K562 (cell line): ENCODE results near the gene COQ9. TPM values are rescaled to one million over a fixed set of nuclear protein-coding genes. Genes with fewer than 3 reads are reported as not detected.

Experiments used
- CREM ChIP-seq: IDR thresholded peaks from 2 replicates; pipeline ENCODE4 v1.6.1; 2014; ENCODE audit warnings: antibody characterized with exemption, low read depth
- CXXC5 ChIP-seq: fragments of 250-450 bp; sonication (Bioruptor Pico); IDR thresholded peaks from 2 replicates; pipeline ENCODE4 v1.8.0; 2022; ENCODE audit warnings: inconsistent platforms, mild to moderate bottlenecking, moderate library complexity
- EGR1 ChIP-seq: fragments of 450-650 bp; conservative IDR thresholded peaks from 2 replicates; pipeline ENCODE4 v1.6.1; 2017; ENCODE audit warnings: mild to moderate bottlenecking
- GABPA ChIP-seq: fragments of 200-800 bp; sonication (Bioruptor generic); conservative IDR thresholded peaks from 2 replicates; pipeline ENCODE4 v1.6.1; 2016; ENCODE audit warnings: low read depth, missing genetic modification characterization, missing compliant biosample characterization
- GTF2F1 ChIP-seq: IDR thresholded peaks from 2 replicates; pipeline ENCODE4 v1.6.1; 2011; ENCODE audit warnings: low read depth, low read length, improper control_type of control experiment
- HDAC8 ChIP-seq: fragments of 450-650 bp; IDR thresholded peaks from 2 replicates; pipeline ENCODE4 v1.6.1; 2016; ENCODE audit warnings: mild to moderate bottlenecking, missing genetic modification characterization, moderate library complexity, missing compliant biosample characterization
- HMG20B ChIP-seq: fragments of 250-450 bp; sonication (Bioruptor Pico); IDR thresholded peaks from 2 replicates; pipeline ENCODE4 v1.5.0; 2021; ENCODE audit warnings: mild to moderate bottlenecking
- L3MBTL2 ChIP-seq: fragments of 450-650 bp; IDR thresholded peaks from 2 replicates; pipeline ENCODE4 v1.6.1; 2016; ENCODE audit warnings: mild to moderate bottlenecking, moderate library complexity
- MECOM ChIP-seq: fragments of 250-450 bp; sonication (Bioruptor Pico); IDR thresholded peaks from 2 replicates; pipeline ENCODE4 v1.8.0; 2022; ENCODE audit warnings: inconsistent platforms
- NELFE ChIP-seq: IDR thresholded peaks from 2 replicates; pipeline ENCODE4 v1.6.1; 2011; ENCODE audit warnings: mild to moderate bottlenecking; ENCODE audit not compliant: insufficient read depth, insufficient read length
- POLR2AphosphoS2 ChIP-seq: IDR thresholded peaks from 2 replicates; pipeline ENCODE4 v1.6.1; 2012; ENCODE audit warnings: low read length, improper control_type of control experiment
- PTBP1 ChIP-seq: fragments of 200-400 bp; formaldehyde crosslinking; IDR thresholded peaks from 2 replicates; pipeline ENCODE4 v1.6.1; 2017; ENCODE audit warnings: low read depth, low read length
- RBM34 ChIP-seq: fragments of 200-400 bp; formaldehyde crosslinking; IDR thresholded peaks from 2 replicates; pipeline ENCODE4 v1.6.1; 2018; ENCODE audit warnings: low read length, borderline replicate concordance; ENCODE audit not compliant: insufficient read depth
- SAP30 ChIP-seq: fragments of 200-600 bp; sonication (generic); IDR thresholded peaks from 2 replicates; pipeline ENCODE4 v1.6.1; 2012; ENCODE audit warnings: borderline replicate concordance, low read depth, mild to moderate bottlenecking, moderate library complexity, low read length, control low read depth, inconsistent platforms; ENCODE audit not compliant: insufficient read depth, poor library complexity, severe bottlenecking
- SREBF1 ChIP-seq: fragments of 150-350 bp; IDR thresholded peaks from 2 replicates; pipeline ENCODE4 v1.6.1; 2014; ENCODE audit warnings: antibody characterized with exemption, low read depth, low read length, borderline replicate concordance
- TCF3 ChIP-seq: sonication (generic); formaldehyde crosslinking; IDR thresholded peaks from 2 replicates; pipeline ENCODE4 v1.4.0; 2020; ENCODE audit warnings: mild to moderate bottlenecking, missing genetic modification reagents
- U2AF1 ChIP-seq: fragments of 200-400 bp; formaldehyde crosslinking; optimal IDR thresholded peaks from 2 replicates; pipeline ENCODE3; 2017; ENCODE audit warnings: mild to moderate bottlenecking, low read depth, low read length, moderate library complexity
- XRCC5 ChIP-seq: fragments of 200-400 bp; formaldehyde crosslinking; IDR thresholded peaks from 2 replicates; pipeline ENCODE4 v1.6.1; 2017; ENCODE audit warnings: low read depth, mild to moderate bottlenecking, low read length
- ZSCAN29 ChIP-seq: fragments of 450-650 bp; IDR thresholded peaks from 2 replicates; pipeline ENCODE4 v1.6.1; 2017
- polyA plus RNA-seq, 8 experiments: library from polyadenylated mRNA; depleted of rRNA in 4 of 8; stranded (reverse) in 5 of 8; unstranded in 3 of 8; fragments of >200 nt; fragmentation: Nextera tagmentation in 2 of 8; fragmentation: Illumina TruSeq in 1 of 8; extraction: Ambion mirVana in 2 of 8; extraction: Trizol in 1 of 8; gene quantifications; 2 replicates each; pipeline versions ENCODE4 v1.2.1 to v1.2.3, GENCODE V29; 2011 to 2014; ENCODE audit warnings: inconsistent platforms in 1 of 8, missing spikeins in 1 of 8
- total RNA-seq, 7 experiments: library from RNA; depleted of rRNA in 6 of 7; stranded (reverse); fragments of >200 nt in 6 of 7; fragmentation: Illumina TruSeq in 2 of 7; extraction: Trizol in 2 of 7; gene quantifications; 2 replicates each; pipeline versions ENCODE4 v1.2.1 to v1.2.3, GENCODE V29; 2011 to 2021; ENCODE audit warnings: low replicate concordance in 1 of 7
- TF ChIP-seq, protein P1 (sequence below), 2 experiments: IDR thresholded peaks; 2 replicates each; pipeline ENCODE4 v1.6.1; 2012; ENCODE audit warnings: improper control_type of control experiment in 2 of 2, low read depth in 2 of 2, low read length in 2 of 2, borderline replicate concordance in 1 of 2
- TF ChIP-seq, protein P2 (sequence below): fragments of 450-650 bp; IDR thresholded peaks from 2 replicates; pipeline ENCODE4 v1.6.1; 2014; ENCODE audit warnings: low read depth, mild to moderate bottlenecking, moderate library complexity, borderline replicate concordance
- TF ChIP-seq, protein P3 (sequence below): sonication (generic); formaldehyde crosslinking; IDR thresholded peaks from 2 replicates; pipeline ENCODE4 v1.9.0; 2022; ENCODE audit warnings: mild to moderate bottlenecking, missing genetic modification reagents
- TF ChIP-seq, protein P4 (sequence below): IDR thresholded peaks from 2 replicates; pipeline ENCODE4 v1.6.1; 2011; ENCODE audit warnings: borderline replicate concordance, low read depth, mild to moderate bottlenecking, moderate library complexity, low read length; ENCODE audit not compliant: insufficient read depth, poor library complexity, severe bottlenecking

Gene COQ9
- total and polyA plus RNA-seq, 9 of the 15 experiments (the other 6 are each of a cell fraction or from before 2014, with no cell fraction given): 35.0 to 139 (median 71.4) TPM

DNA sequence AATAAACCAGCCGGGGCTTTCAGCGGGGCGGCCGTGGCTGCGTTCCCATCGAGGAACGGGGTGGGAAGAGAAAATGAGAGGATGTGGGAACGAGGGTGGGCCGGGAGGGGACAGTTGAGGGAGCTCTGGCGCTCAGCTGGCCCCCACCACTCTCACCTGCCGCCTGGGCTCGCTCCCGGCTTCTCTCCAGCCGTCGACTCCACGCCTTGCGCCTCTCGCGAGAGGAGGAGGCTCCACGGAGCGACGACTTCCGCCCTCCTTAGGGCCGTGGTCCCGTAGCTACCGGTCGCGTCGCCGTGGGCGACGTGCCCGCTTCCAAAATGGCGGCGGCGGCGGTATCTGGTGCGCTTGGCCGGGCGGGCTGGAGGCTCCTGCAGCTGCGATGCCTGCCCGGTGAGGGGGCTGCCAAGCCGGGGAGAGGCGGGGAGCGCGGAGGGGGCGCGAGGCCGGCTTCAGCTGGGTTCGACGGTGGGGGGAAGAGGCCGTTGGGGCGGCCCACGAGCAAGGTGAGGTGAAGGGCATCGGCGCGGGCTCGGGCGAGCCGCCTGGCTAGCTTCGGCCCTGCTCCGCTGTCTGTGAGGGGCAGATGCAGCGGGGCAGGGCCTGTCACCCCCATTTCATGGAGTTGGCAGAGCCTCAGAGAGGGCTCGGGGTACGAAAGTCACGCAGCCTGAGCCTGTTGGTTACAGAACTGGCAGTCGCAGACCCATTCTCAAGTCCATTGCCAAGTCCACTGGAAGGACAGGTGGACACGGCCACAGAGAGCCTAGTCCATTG, at the start of gene COQ9, which contains the start of gene CIAPIN1 (continued):
- TF ChIP-seq NELFE (no peak), U2AF1 (peak; percentile 52), GABPA (peak; percentile 93), CREM (peak; percentile 98), XRCC5 (no peak), HMG20B (CRISPR knock-in tag) (no peak), TCF3 (CRISPR knock-in tag) (no peak), RBM34 (no peak), PTBP1 (no peak), GTF2F1 (no peak), L3MBTL2 (peak; percentile 73), MECOM (no peak), POLR2AphosphoS2 (no peak), CXXC5 (CRISPR knock-in tag) (peak; percentile 98), HDAC8 (tag) (0 out of 2 replicates have a peak, but pooled peaks have one; percentile 46), SAP30 (peak; percentile 64), EGR1 (peak; percentile 83), ZSCAN29 (no peak), SREBF1 (no peak)
- TF ChIP-seq, protein P1, sequence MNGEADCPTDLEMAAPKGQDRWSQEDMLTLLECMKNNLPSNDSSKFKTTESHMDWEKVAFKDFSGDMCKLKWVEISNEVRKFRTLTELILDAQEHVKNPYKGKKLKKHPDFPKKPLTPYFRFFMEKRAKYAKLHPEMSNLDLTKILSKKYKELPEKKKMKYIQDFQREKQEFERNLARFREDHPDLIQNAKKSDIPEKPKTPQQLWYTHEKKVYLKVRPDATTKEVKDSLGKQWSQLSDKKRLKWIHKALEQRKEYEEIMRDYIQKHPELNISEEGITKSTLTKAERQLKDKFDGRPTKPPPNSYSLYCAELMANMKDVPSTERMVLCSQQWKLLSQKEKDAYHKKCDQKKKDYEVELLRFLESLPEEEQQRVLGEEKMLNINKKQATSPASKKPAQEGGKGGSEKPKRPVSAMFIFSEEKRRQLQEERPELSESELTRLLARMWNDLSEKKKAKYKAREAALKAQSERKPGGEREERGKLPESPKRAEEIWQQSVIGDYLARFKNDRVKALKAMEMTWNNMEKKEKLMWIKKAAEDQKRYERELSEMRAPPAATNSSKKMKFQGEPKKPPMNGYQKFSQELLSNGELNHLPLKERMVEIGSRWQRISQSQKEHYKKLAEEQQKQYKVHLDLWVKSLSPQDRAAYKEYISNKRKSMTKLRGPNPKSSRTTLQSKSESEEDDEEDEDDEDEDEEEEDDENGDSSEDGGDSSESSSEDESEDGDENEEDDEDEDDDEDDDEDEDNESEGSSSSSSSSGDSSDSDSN (IDR thresholded peaks at IDR 0.05; ENCODE audit: borderline replicate concordance in 1 of 2, low read depth in 2 of 2, low read length in 2 of 2): peak; percentile 66 to 74; a peak in 2 of 4 replicates
- TF ChIP-seq, protein P2, sequence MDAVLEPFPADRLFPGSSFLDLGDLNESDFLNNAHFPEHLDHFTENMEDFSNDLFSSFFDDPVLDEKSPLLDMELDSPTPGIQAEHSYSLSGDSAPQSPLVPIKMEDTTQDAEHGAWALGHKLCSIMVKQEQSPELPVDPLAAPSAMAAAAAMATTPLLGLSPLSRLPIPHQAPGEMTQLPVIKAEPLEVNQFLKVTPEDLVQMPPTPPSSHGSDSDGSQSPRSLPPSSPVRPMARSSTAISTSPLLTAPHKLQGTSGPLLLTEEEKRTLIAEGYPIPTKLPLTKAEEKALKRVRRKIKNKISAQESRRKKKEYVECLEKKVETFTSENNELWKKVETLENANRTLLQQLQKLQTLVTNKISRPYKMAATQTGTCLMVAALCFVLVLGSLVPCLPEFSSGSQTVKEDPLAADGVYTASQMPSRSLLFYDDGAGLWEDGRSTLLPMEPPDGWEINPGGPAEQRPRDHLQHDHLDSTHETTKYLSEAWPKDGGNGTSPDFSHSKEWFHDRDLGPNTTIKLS: peak; percentile 83
- TF ChIP-seq, protein P3, sequence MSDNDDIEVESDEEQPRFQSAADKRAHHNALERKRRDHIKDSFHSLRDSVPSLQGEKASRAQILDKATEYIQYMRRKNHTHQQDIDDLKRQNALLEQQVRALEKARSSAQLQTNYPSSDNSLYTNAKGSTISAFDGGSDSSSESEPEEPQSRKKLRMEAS (CRISPR knock-in tag): peak; percentile 86
- TF ChIP-seq, protein P4, sequence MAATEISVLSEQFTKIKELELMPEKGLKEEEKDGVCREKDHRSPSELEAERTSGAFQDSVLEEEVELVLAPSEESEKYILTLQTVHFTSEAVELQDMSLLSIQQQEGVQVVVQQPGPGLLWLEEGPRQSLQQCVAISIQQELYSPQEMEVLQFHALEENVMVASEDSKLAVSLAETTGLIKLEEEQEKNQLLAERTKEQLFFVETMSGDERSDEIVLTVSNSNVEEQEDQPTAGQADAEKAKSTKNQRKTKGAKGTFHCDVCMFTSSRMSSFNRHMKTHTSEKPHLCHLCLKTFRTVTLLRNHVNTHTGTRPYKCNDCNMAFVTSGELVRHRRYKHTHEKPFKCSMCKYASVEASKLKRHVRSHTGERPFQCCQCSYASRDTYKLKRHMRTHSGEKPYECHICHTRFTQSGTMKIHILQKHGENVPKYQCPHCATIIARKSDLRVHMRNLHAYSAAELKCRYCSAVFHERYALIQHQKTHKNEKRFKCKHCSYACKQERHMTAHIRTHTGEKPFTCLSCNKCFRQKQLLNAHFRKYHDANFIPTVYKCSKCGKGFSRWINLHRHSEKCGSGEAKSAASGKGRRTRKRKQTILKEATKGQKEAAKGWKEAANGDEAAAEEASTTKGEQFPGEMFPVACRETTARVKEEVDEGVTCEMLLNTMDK: no peak
